Epithelial cell of esophagus (primary cell): ENCODE measurements around the gene CCDC136.

Experiments used
- DNase-seq: peaks from one replicate; pipeline ENCODE4 v3.0.0; 2010; ENCODE audit warnings: low read depth
- H3K4me3 ChIP-seq: 2 replicates; pipeline ENCODE4 v1.5.1; 2011; ENCODE audit warnings: mild to moderate bottlenecking, low read length, control low read depth
- TF ChIP-seq, protein P1 (sequence below): IDR thresholded peaks from 2 replicates; pipeline ENCODE4 v1.5.1; 2011; ENCODE audit warnings: low read depth, mild to moderate bottlenecking, low read length, control low read depth, inconsistent platforms; ENCODE audit not compliant: insufficient read depth; ENCODE audit errors: missing control alignments

Gene CCDC136

GRCh38 chr7:128812514-128813168 lies 20.9 kb downstream of the CCDC136 start:
- TF ChIP-seq, protein P1, sequence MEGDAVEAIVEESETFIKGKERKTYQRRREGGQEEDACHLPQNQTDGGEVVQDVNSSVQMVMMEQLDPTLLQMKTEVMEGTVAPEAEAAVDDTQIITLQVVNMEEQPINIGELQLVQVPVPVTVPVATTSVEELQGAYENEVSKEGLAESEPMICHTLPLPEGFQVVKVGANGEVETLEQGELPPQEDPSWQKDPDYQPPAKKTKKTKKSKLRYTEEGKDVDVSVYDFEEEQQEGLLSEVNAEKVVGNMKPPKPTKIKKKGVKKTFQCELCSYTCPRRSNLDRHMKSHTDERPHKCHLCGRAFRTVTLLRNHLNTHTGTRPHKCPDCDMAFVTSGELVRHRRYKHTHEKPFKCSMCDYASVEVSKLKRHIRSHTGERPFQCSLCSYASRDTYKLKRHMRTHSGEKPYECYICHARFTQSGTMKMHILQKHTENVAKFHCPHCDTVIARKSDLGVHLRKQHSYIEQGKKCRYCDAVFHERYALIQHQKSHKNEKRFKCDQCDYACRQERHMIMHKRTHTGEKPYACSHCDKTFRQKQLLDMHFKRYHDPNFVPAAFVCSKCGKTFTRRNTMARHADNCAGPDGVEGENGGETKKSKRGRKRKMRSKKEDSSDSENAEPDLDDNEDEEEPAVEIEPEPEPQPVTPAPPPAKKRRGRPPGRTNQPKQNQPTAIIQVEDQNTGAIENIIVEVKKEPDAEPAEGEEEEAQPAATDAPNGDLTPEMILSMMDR = no peak
- H3K4me3 ChIP-seq = no peak overlapping the region
- DNase-seq = no peak

DNA sequence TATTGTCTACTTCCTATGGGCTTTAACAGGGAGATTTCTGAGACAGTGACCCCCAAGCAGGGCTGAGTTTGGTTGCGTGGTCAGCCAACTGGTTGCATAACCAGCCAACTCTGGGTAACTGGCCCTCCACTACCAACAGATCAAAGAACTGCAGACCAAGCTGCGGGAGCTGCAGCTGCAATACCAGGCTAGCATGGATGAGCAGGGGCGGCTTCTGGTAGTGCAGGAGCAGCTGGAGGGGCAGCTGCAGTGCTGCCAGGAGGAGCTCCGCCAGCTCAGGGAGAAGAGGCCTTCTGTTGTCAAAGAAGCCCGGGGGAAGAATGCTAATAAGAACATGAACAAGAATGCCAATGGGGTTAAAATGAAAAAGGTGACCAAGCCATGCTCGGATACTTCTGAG lies 22.7 kb downstream of the CCDC136 start:
- TF ChIP-seq, protein P1 = no peak
- H3K4me3 ChIP-seq = no peak overlapping the region
- no peak for DNase-seq

DNA sequence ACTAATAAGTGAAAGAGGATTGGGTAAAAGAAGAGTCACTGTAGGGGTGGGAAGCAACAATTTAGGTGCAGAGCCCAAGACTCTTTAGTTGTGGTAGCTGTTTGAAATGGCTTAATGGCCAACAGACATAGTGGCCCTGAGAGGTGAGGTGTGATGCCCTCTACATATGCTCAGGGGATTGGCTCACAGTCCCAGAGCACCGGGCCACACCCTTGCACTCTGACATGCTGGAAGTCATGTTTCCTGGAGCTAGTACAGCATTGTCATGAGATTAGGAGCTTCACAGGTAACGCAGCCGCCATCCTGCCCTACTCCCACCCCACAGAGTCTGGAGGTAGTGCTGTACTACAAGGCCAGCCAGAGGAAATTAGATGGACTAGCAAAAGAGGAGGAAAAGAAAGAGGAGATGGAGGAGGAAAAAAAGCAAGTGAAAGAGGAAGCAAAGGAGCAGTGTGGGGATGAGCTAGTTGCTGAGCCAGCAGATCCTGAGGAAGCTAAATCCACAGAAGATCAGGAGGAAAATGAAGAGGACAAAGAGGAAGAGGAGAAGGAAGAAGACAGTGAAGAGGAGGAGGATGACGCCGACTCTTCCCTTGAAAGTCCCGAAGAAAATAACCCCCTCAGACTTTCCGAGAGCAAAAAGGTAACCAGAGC lies 23.6 kb downstream of the CCDC136 start:
- no peak overlapping the region for H3K4me3 ChIP-seq
- no peak for DNase-seq
- TF ChIP-seq, protein P1 = no peak

DNA sequence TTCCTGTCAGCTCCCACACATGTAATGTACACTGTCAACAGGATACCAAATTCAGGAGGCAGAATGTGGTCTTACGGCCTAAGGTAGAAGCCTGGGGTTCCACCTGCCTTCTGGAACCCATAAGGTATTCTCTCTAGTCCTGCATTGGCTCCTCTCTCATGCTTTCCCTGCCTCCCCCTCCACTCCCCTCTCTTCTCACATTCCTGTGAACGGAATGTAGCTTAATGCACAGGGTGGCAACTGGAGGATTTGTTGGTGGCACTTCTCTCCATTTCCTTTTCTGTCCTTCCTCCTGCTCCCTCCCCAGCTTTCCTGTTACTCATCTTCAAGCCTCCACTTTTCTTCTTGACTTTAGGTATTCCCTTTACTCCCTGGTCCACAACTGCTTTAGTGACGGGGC lies 26.9 kb downstream of the CCDC136 start:
- TF ChIP-seq, protein P1 = no peak
- no peak for DNase-seq
- no peak overlapping the region for H3K4me3 ChIP-seq

GRCh38 chr7:128821724-128822123 lies 30.0 kb downstream of the CCDC136 start:
- TF ChIP-seq, protein P1 = no peak
- H3K4me3 ChIP-seq = no peak overlapping the region
- DNase-seq = no peak

DNA sequence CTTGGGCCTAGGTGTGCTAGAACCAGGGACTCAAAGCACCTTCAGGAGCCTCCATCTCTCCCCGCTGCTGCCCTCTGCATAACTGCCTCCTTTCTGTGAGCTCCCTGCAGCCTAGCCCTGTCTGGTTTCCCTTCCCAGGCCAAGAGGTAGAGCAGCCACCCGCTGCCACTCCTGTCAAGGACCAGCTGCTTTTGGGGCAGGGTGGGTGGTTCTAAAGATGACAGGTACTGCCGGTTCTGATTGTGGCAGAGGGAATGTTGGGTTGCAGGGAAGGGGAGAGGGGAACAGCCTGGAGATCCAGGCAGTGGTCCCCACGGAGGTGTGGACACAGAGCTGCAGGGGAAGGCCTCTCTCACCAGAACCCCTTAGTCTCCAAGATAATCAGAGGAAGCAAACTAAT lies 34.7 kb downstream of the CCDC136 start:
- TF ChIP-seq, protein P1 = no peak
- no peak for DNase-seq

GRCh38 chr7:128826916-128827247 lies 35.1 kb downstream of the CCDC136 start:
- TF ChIP-seq, protein P1 = no peak
- DNase-seq = no peak
- H3K4me3 ChIP-seq = no peak overlapping the region

More for the DNA sequence above, 34.7 kb downstream of the CCDC136 start:
- no peak overlapping the region for H3K4me3 ChIP-seq
